Retina (tissue), 1 donor: ENCODE measurements around the gene KLHL14.
"Not testable (repeated sequence)": the region's sequence is repeated elsewhere in the genome, so short reads cannot be mapped to it uniquely, and the experiment has no call there.

ENCODE experiments used
- DNase-seq: peaks from one replicate; pipeline ENCODE4 v3.0.0-alpha.2; 2016

Gene KLHL14

GRCh38 chr18:32712860-32713259 lies 60.0 kb downstream of the KLHL14 start:
- DNase-seq = no peak

GRCh38 chr18:32711862-32712261 lies 61.0 kb downstream of the KLHL14 start:
- DNase-seq = no peak

GRCh38 chr18:32707586-32707985 lies 65.2 kb downstream of the KLHL14 start:
- DNase-seq = no peak

GRCh38 chr18:32707147-32707546 lies 65.7 kb downstream of the KLHL14 start:
- no peak for DNase-seq

- DNase-seq = no peak
These were observed 71.5 kb downstream of the KLHL14 start for GRCh38 chr18:32701313-32701712.

GRCh38 chr18:32698153-32698552 lies 74.7 kb downstream of the KLHL14 start:
- DNase-seq = no peak

GRCh38 chr18:32696376-32696775 lies 76.4 kb downstream of the KLHL14 start:
- DNase-seq = no peak

GRCh38 chr18:32695534-32695933 lies 77.3 kb downstream of the KLHL14 start:
- no peak for DNase-seq

GRCh38 chr18:32688821-32689220 lies 84.0 kb downstream of the KLHL14 start:
- DNase-seq = no peak

- peak; percentile 13 for DNase-seq
These were observed 87.9 kb downstream of the KLHL14 start for GRCh38 chr18:32684940-32685339.

- DNase-seq = no peak
These were observed 88.7 kb downstream of the KLHL14 start for GRCh38 chr18:32684096-32684495.

GRCh38 chr18:32683044-32683443 lies 89.8 kb downstream of the KLHL14 start:
- DNase-seq = no peak

- DNase-seq = no peak
These were observed 95.2 kb downstream of the KLHL14 start for GRCh38 chr18:32677578-32677977.

- no peak for DNase-seq
These were observed 98.3 kb downstream of the KLHL14 start for GRCh38 chr18:32674491-32674890.

GRCh38 chr18:32672398-32672797 lies 100.4 kb downstream of the KLHL14 start:
- DNase-seq = no peak

- DNase-seq = no peak
These were observed 102.1 kb downstream of the KLHL14 start for GRCh38 chr18:32670727-32671126.

- no peak for DNase-seq
These were observed 103.2 kb downstream of the KLHL14 start for GRCh38 chr18:32669549-32670165.

- no peak for DNase-seq
These were observed 103.9 kb downstream of the KLHL14 start for GRCh38 chr18:32668956-32669355.

- no peak for DNase-seq
These were observed 111.1 kb downstream of the KLHL14 start for GRCh38 chr18:32661486-32662299.

- not testable (repeated sequence) for DNase-seq
These were observed 118.3 kb downstream of the KLHL14 start for GRCh38 chr18:32654507-32654906.

- peak; percentile 35 for DNase-seq
These were observed 135.2 kb downstream of the KLHL14 start for GRCh38 chr18:32637659-32638058.

- DNase-seq = peak; percentile 33
These were observed 135.6 kb downstream of the KLHL14 start for GRCh38 chr18:32637226-32637625.

GRCh38 chr18:32634876-32635431 lies 137.9 kb downstream of the KLHL14 start:
- DNase-seq = no peak
